CD4-positive, alpha-beta memory T cell (primary cell): Measurements from ENCODE around the gene WDPCP. TPM values are rescaled to one million over a fixed set of nuclear protein-coding genes. Genes with fewer than 3 reads are reported as not detected.
A peak's percentile ranks its signal among the peaks of the same experiment; 100 is the strongest.

ENCODE experiments used
- CTCF ChIA-PET: fragments of 350-600 bp; sonication (Branson Sonifier 250); formaldehyde crosslinking; loops from one replicate; lab custom pipeline; 2021; ENCODE audit warnings: inconsistent platforms; ENCODE audit not compliant: partially characterized antibody; lab: Charles Lee
- POLR2A ChIA-PET: fragments of 350-600 bp; sonication (Branson Sonifier 250); formaldehyde crosslinking; loops from one replicate; lab custom pipeline; 2021; ENCODE audit not compliant: partially characterized antibody; lab: Charles Lee
- DNase-seq, 5 donors: peaks; one replicate each; pipeline versions ENCODE4 v3.0.0 to v3.0.0-alpha.2; 2020 to 2022; ENCODE audit warnings: mixed read lengths in 1 of 5
- H3K27ac ChIP-seq: one replicate; pipeline ENCODE4 v1.7.0; 2013; ENCODE audit warnings: low read depth, low read length
- H3K27me3 ChIP-seq: 2 replicates; pipeline ENCODE4 v1.7.0; 2013; ENCODE audit warnings: mild to moderate bottlenecking, low read length, moderate library complexity; ENCODE audit not compliant: insufficient read depth
- H3K36me3 ChIP-seq: 2 replicates; pipeline ENCODE4 v1.7.0; 2013; ENCODE audit warnings: mild to moderate bottlenecking, low read length, moderate library complexity; ENCODE audit not compliant: insufficient read depth
- H3K4me1 ChIP-seq: 2 replicates; pipeline ENCODE4 v1.7.0; 2013; ENCODE audit warnings: mild to moderate bottlenecking, low read length, moderate library complexity; ENCODE audit not compliant: insufficient read depth
- H3K4me3 ChIP-seq, 2 donors: one replicate each; pipeline ENCODE4 v1.7.0; 2013; ENCODE audit warnings: low read length in 2 of 2, mild to moderate bottlenecking in 1 of 2
- H3K9me3 ChIP-seq, 2 donors: one replicate each; pipeline ENCODE4 v1.7.0; 2013; ENCODE audit warnings: low read length in 2 of 2, control low read depth in 1 of 2; ENCODE audit not compliant: control insufficient read depth in 1 of 2
- H3K27ac Mint-ChIP-seq, 7 donors: one replicate each; pipeline ENCODE4 v1.8.0; 2020 to 2021; ENCODE audit warnings: mixed read lengths in 7 of 7, mild to moderate bottlenecking in 6 of 7, inconsistent platforms in 3 of 7, moderate library complexity in 3 of 7
- H3K27me3 Mint-ChIP-seq, 2 donors: one replicate each; pipeline ENCODE4 v1.8.0; 2020 to 2021; ENCODE audit warnings: mixed read lengths in 2 of 2
- H3K36me3 Mint-ChIP-seq, 2 donors: one replicate each; pipeline ENCODE4 v1.8.0; 2020 to 2021; ENCODE audit warnings: mixed read lengths in 2 of 2, inconsistent platforms in 1 of 2, mild to moderate bottlenecking in 1 of 2
- H3K4me1 Mint-ChIP-seq, 4 donors: one replicate each; pipeline ENCODE4 v1.8.0; 2020 to 2021; ENCODE audit warnings: mixed read lengths in 4 of 4, mild to moderate bottlenecking in 1 of 4
- H3K4me3 Mint-ChIP-seq, 8 donors: one replicate each; pipeline ENCODE4 v1.8.0; 2020 to 2021; ENCODE audit warnings: mixed read lengths in 8 of 8, mild to moderate bottlenecking in 7 of 8, moderate library complexity in 6 of 8, inconsistent platforms in 3 of 8
- H3K9me3 Mint-ChIP-seq, 8 donors: one replicate each; pipeline ENCODE4 v1.8.0; 2020 to 2021; ENCODE audit warnings: mixed read lengths in 8 of 8, mild to moderate bottlenecking in 5 of 8, inconsistent platforms in 3 of 8, moderate library complexity in 1 of 8
- intact Hi-C: fragments of 100-400 bp; cut with micrococcal nuclease; formaldehyde crosslinking; loops from one replicate; pipeline ENCODE4 v1.15.1; 2023
- polyA plus RNA-seq, 2 donors: library from polyadenylated mRNA; unstranded; fragments of 300-500 nt; fragmentation: Illumina TruSeq; gene quantifications; one replicate each; pipeline ENCODE4 v1.2.3, GENCODE V29; 2021
- total RNA-seq, 2 experiments: library from RNA; stranded (reverse); gene quantifications; one replicate each; pipeline ENCODE4 v1.2.3, GENCODE V29; 2021

Gene WDPCP
- total and polyA plus RNA-seq, 4 experiments from 2014 or later = 2.9 to 13.2 (median 6.9) TPM

GRCh38 chr2:63131196-63131595 is 457.1 kb downstream of the WDPCP start:
- POLR2A ChIA-PET = no interaction called here
- Mint-ChIP-seq H3K4me1 (no peaks in the 10 kb centered on the region), H3K9me3 (peaks cover 6 to 58% (median 49%) of the 10 kb centered on the region in 8 donors), H3K27me3 (no peaks in the 10 kb centered on the region), H3K36me3 (peaks cover 12% of the 10 kb centered on the region in 2 donors), H3K27ac (peak overlapping the region in 1 of 7 donors; percentile 73), H3K4me3 (no peak overlapping the region)
- H3K36me3 ChIP-seq = no peaks in the 10 kb centered on the region
- H3K4me3 ChIP-seq = no peak overlapping the region
- no peaks in the 10 kb centered on the region for H3K4me1 ChIP-seq
- DNase-seq = no peak
- CTCF ChIA-PET = no interaction called here
- no peaks in the 10 kb centered on the region for H3K27me3 ChIP-seq
- H3K27ac ChIP-seq = no peak overlapping the region
- intact Hi-C loops = no loop called here
- peaks cover 0 to 7% of the 10 kb centered on the region in 2 donors for H3K9me3 ChIP-seq

- Histone ChIP-seq H3K4me1 (no peaks in the 10 kb centered on the region), H3K4me3 (no peak overlapping the region), H3K9me3 (no peaks in the 10 kb centered on the region), H3K36me3 (no peaks in the 10 kb centered on the region), H3K27me3 (no peaks in the 10 kb centered on the region), H3K27ac (no peak overlapping the region)
- POLR2A ChIA-PET = no interaction called here
- intact Hi-C loops = no loop called here
- Mint-ChIP-seq H3K9me3 (peaks cover 6 to 34% (median 26%) of the 10 kb centered on the region in 8 donors), H3K27me3 (no peaks in the 10 kb centered on the region), H3K36me3 (peaks cover 8 to 10% of the 10 kb centered on the region in 2 donors), H3K4me1 (no peaks in the 10 kb centered on the region), H3K4me3 (no peak overlapping the region), H3K27ac (no peak overlapping the region)
- DNase-seq = no peak
- CTCF ChIA-PET = no interaction called here
These were observed 460.7 kb downstream of the WDPCP start for GRCh38 chr2:63127594-63127993.

GRCh38 chr2:63124850-63125249 is 463.4 kb downstream of the WDPCP start:
- Mint-ChIP-seq H3K4me3 (no peak overlapping the region), H3K27me3 (no peaks in the 10 kb centered on the region)
- intact Hi-C loops = no loop called here

GRCh38 chr2:63124218-63124617 is 464.1 kb downstream of the WDPCP start:
- intact Hi-C loops = no loop called here

More at GRCh38 chr2:63124850-63125249, 463.4 kb downstream of the WDPCP start:
- H3K36me3 Mint-ChIP-seq = peaks cover 10 to 12% of the 10 kb centered on the region in 2 donors
- H3K4me3 ChIP-seq = no peak overlapping the region
- no peaks in the 10 kb centered on the region for H3K4me1 ChIP-seq
- no peaks in the 10 kb centered on the region for H3K9me3 ChIP-seq
- no peaks in the 10 kb centered on the region for H3K36me3 ChIP-seq
- POLR2A ChIA-PET = no interaction called here
- no peaks in the 10 kb centered on the region for H3K4me1 Mint-ChIP-seq
- H3K9me3 Mint-ChIP-seq = peaks cover 0 to 22% (median 8%) of the 10 kb centered on the region in 8 donors
- DNase-seq = no peak
- H3K27ac ChIP-seq = no peak overlapping the region
- CTCF ChIA-PET = no interaction called here
- no peak overlapping the region for H3K27ac Mint-ChIP-seq
- no peaks in the 10 kb centered on the region for H3K27me3 ChIP-seq

GRCh38 chr2:63122921-63123320 is 465.4 kb downstream of the WDPCP start:
- POLR2A ChIA-PET = no interaction called here
- Histone ChIP-seq H3K9me3 (peaks cover 0 to 3% of the 10 kb centered on the region in 2 donors), H3K4me1 (no peaks in the 10 kb centered on the region), H3K27me3 (no peaks in the 10 kb centered on the region), H3K36me3 (no peaks in the 10 kb centered on the region), H3K4me3 (no peak overlapping the region), H3K27ac (no peak overlapping the region)
- no peaks in the 10 kb centered on the region for H3K27me3 Mint-ChIP-seq
- H3K4me3 Mint-ChIP-seq = no peak overlapping the region
- H3K36me3 Mint-ChIP-seq = peaks cover 6 to 17% of the 10 kb centered on the region in 2 donors
- peaks cover 0 to 30% (median 14%) of the 10 kb centered on the region in 8 donors for H3K9me3 Mint-ChIP-seq
- DNase-seq = no peak
- no peaks in the 10 kb centered on the region for H3K4me1 Mint-ChIP-seq
- H3K27ac Mint-ChIP-seq = no peak overlapping the region
- CTCF ChIA-PET = interaction anchor here (0.7 kb wide), 1 partner anchor 27 kb away, joined by 3 read pairs; no protein-coding TSS in a partner anchor
- intact Hi-C loops = no loop called here

More at GRCh38 chr2:63124218-63124617, 464.1 kb downstream of the WDPCP start:
- DNase-seq = no peak
- ChIA-PET CTCF (no interaction called here), POLR2A (no interaction called here)
- no peaks in the 10 kb centered on the region for H3K9me3 ChIP-seq
- Mint-ChIP-seq H3K4me1 (no peaks in the 10 kb centered on the region), H3K36me3 (peaks cover 7 to 16% of the 10 kb centered on the region in 2 donors), H3K4me3 (no peak overlapping the region), H3K9me3 (peaks cover 0 to 24% (median 5%) of the 10 kb centered on the region in 8 donors), H3K27ac (no peak overlapping the region), H3K27me3 (no peaks in the 10 kb centered on the region)
- no peaks in the 10 kb centered on the region for H3K4me1 ChIP-seq
- H3K36me3 ChIP-seq = no peaks in the 10 kb centered on the region
- H3K27ac ChIP-seq = no peak overlapping the region
- no peaks in the 10 kb centered on the region for H3K27me3 ChIP-seq
- H3K4me3 ChIP-seq = no peak overlapping the region

- Mint-ChIP-seq H3K4me1 (no peaks in the 10 kb centered on the region), H3K27me3 (no peaks in the 10 kb centered on the region), H3K9me3 (peaks cover 0 to 40% (median 24%) of the 10 kb centered on the region in 8 donors), H3K4me3 (no peak overlapping the region), H3K36me3 (peaks cover 6 to 17% of the 10 kb centered on the region in 2 donors), H3K27ac (no peak overlapping the region)
- H3K27me3 ChIP-seq = no peaks in the 10 kb centered on the region
- no peak overlapping the region for H3K27ac ChIP-seq
- H3K9me3 ChIP-seq = peaks cover 0 to 3% of the 10 kb centered on the region in 2 donors
- DNase-seq = no peak
- H3K4me1 ChIP-seq = no peaks in the 10 kb centered on the region
- POLR2A ChIA-PET = no interaction called here
- no peaks in the 10 kb centered on the region for H3K36me3 ChIP-seq
- H3K4me3 ChIP-seq = no peak overlapping the region
- intact Hi-C loops = no loop called here
- CTCF ChIA-PET = no interaction called here
These were observed 467.0 kb downstream of the WDPCP start for GRCh38 chr2:63121055-63121834.

- no peak overlapping the region for H3K27ac Mint-ChIP-seq
- intact Hi-C loops = no loop called here
- peaks cover 0 to 3% of the 10 kb centered on the region in 2 donors for H3K9me3 ChIP-seq
- DNase-seq = no peak
- H3K36me3 Mint-ChIP-seq = peaks cover 6 to 17% of the 10 kb centered on the region in 2 donors
- ChIA-PET CTCF (interaction anchor here (1.4 kb wide), 1 partner anchor 12 kb away, joined by 3 read pairs; no protein-coding TSS in a partner anchor), POLR2A (no interaction called here)
- H3K27ac ChIP-seq = no peak overlapping the region
- no peaks in the 10 kb centered on the region for H3K27me3 Mint-ChIP-seq
- peaks cover 5 to 57% (median 38%) of the 10 kb centered on the region in 8 donors for H3K9me3 Mint-ChIP-seq
- no peaks in the 10 kb centered on the region for H3K4me1 ChIP-seq
- H3K4me1 Mint-ChIP-seq = no peaks in the 10 kb centered on the region
- H3K4me3 ChIP-seq = no peak overlapping the region
- H3K36me3 ChIP-seq = no peaks in the 10 kb centered on the region
- no peaks in the 10 kb centered on the region for H3K27me3 ChIP-seq
- H3K4me3 Mint-ChIP-seq = no peak overlapping the region
These were observed 469.5 kb downstream of the WDPCP start for GRCh38 chr2:63118821-63119220.
